Smooth muscle cell of the brain vasculature (primary cell): ENCODE results near the gene PCGF3.
"Not testable (repeated sequence)": the region's sequence is repeated elsewhere in the genome, so short reads cannot be mapped to it uniquely, and the experiment has no call there.

ENCODE experiments used
- DNase-seq: peaks from one replicate; pipeline ENCODE4 v3.0.0-alpha.2; 2012; ENCODE audit warnings: low read depth, low spot score

Gene PCGF3

DNA sequence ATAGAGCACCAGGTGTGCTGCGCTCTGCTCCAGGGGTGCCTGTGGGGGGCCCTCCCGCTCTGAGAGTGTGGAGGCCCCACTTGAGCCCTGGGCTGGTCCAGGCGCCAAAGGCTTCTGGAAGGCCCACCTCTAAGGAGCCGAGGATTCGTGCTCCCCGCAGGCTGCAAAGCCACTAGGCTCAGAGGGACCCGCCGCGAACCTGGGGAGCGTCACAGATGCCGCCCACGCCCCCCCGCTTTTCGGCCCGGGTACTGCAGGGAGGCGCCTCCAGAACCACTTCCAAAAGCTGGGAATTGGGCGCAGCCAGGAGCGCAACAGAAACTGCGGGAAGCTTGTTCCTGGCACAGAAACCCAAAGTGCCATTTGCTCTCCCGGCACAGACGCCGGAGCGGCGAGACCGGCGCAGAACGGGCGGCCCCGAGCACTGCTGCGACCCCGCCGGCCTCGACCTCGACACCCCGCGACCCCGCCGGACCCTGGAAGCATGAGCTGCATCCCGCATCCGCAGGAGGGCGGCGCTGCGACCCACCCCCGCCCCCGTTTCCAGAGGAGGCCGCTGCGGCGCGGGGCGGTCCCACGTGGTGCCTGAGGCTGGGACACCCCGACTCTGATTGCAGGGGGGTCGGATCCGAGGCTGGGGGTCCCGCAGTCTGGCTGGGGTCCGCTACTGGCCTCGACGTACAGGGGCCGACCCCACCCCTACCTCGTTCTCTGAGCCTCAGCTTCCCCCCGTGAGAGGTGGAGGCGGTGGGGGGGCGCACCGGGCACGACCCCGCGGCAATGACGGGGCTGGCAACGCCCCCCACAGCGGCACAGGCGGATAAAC is 89.5 kb downstream of the PCGF3 start:
- DNase-seq = no peak

DNA sequence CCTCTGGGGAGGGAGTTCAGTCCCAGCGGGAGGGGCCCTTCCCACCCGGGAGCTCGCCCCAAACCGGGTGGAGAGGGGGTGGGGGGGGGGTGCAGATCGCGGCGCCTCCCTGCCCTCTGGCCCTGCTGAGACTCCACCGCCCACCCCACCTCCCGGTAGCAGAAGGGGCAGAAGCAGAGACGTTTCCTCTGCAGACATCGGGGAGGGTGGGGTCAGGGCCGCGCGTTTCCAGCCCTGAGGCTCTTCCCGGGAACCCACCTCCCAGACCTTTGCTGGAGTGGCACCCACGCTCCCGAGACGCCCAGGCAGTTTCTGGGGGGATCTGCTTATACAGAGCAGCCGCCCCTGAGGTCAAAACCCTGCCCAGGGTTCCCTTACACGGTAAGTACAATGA is 90.1 kb downstream of the PCGF3 start:
- DNase-seq = no peak

GRCh38 chr4:796206-796605 is 90.6 kb downstream of the PCGF3 start:
- no peak for DNase-seq

DNA sequence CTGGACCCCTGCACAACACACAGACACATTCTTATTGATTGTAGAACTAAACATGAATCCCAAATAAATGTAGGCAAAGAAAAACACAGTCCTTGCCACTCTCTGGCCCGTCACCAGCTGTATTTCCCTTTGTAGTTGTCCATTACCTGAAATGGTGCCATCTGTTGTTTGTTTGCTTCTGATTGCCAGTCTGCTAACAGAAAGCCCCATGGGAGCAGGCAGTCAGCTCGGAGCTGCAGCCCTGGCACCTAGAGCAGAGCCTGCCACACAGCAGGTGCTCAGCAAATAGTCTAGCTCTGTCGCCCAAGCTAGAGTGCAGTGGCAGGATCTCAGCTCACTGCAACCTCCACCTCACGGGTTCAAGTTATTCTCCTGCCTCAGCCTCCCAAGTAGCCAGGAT is 91.4 kb downstream of the PCGF3 start:
- DNase-seq = no peak

- no peak for DNase-seq
Measured at GRCh38 chr4:801436-802124, 95.9 kb downstream of the PCGF3 start.

DNA sequence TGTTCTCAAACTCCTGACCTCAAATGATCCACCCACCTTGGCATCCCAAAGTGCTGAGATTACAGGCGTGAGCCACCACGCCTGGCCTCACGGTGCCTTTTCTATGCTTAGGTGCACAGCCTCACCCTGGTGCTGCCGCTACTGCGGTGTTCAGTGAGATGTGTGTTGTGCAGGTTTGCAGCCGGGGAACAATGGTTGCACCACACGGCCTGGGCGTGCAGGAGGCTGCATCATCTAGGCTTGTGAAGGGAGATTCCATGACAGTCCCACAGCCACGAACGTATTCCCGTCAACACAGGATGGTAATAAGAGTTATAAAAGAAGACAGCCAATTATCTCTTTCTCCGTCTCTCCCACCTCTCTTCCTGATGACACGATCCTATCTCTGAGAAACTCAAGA is 98.3 kb downstream of the PCGF3 start:
- DNase-seq = no peak

GRCh38 chr4:804804-805203 is 99.2 kb downstream of the PCGF3 start:
- DNase-seq = no peak

DNA sequence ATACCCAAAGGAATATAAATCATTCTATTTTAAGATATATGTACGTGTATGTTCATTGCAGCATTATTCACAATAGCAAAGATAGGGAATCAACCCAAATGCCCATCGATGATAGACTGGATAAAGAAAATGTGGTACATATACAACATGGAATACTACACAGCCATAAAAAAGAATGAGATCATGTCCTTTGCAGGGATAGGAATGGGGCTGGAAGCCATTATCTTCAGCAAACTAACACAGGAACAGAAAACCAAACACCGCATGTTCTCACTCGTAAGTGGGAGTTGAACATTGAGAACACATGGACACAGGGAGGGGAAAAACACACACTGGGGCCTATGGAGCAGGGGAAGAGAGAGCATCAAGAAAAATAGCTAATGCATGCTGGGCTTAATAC is 101.3 kb downstream of the PCGF3 start:
- DNase-seq = not testable (repeated sequence)

DNA sequence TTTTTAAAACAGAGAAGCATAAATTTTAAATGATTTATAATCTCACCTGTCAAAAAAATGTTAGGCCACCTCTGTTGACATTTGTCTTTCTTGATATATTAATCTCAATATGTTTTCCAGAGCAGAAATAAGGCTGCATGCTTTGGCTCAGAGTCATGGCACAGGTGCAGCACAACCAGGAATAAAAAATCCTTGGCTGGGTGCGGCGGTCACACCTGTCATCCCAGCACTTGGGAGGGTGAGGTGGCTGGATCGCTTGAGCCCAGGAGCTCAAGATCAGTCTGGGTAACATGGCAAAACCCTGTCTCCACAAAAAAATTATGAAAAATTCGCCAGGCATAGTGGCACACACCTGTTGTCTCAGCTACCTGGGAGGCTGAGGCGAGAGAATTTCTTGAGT is 102.2 kb downstream of the PCGF3 start:
- no peak for DNase-seq

DNA sequence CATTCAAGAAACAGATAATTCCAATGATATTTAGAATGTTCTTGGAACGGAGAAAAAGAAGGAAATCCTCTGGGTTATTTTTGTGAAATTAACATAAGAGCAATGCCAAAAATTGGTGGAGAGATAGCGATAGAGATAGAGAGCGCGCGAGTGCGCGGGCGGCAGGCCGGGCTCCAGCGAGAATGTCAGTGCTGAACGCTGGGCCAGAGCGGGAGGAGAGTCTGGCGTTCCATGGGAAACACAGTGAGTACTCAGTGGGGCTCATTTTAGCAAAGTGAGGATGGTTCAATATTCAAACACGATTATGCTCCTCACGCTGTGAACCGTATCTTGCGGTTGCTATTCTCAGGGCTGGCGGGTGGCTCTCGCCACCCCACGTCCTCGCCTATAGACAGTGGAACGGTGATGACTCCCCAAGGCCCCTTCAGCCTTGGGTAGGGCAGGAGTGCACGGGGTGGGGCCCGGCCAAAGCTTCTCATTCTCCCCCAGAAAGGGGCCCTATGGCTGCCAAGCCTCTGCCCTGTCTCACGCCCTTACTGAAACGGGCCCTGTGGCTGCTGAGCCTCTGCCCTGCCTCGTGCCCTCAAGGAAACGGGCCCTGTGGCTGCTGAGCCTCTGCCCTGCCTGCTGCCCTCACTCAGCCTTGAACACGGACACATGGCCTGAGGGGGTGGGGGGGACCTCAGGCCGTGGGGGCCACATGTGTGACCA is 103.4 kb downstream of the PCGF3 start:
- no peak for DNase-seq

GRCh38 chr4:813900-814299 is 108.3 kb downstream of the PCGF3 start:
- no peak for DNase-seq

GRCh38 chr4:814312-814850 is 108.7 kb downstream of the PCGF3 start:
- DNase-seq = no peak

- DNase-seq = no peak
Measured at GRCh38 chr4:815464-816146, 110.0 kb downstream of the PCGF3 start.

DNA sequence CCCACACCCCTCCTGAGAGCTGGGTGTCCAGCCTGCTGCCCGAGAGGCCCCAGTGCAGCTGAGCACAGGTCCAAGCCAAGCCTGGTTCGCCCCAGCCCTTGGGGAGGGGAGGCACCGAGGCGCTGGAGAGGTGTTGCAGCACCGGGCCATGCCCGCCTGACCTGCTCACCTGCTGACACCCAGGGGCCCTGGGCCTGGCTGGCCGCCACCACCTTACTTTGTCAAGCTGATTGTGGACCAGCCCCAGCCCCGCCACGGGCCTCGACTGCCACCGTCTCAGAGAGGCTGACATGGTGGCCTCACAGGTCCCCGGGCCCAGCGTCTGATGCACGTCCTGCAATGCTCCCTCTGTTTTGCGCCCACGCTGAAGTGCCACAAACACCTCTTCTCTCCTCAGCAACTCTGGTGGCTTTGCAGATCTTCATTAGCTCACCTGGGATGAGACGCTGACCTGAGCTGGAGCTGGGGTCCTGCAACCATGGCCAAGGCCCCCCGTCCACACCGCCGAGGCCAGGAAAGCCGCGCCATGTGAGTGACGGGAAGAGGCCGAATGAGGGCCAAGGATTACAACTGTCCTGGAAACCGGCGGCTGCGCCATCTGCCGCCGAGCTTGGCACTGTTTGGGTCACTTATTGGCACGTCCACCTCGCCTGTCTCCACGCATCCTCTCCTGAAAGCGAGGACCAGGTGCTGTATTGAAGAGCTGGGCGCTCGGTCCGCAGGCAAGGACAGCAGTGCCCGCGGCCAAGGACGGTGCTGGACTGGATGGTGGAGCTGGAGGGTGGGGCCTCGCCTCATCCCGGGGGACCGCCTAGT is 112.7 kb downstream of the PCGF3 start:
- DNase-seq = no peak

GRCh38 chr4:819401-820229 is 114.0 kb downstream of the PCGF3 start:
- DNase-seq = no peak
